ENCODE measurements around the gene FBXL13.
"Not testable (repeated sequence)": the region's sequence is repeated elsewhere in the genome, so short reads cannot be mapped to it uniquely, and the experiment has no call there.

The FBXL13 gene

GRCh38 chr7:102856036-102856435 lies 218.6 kb downstream of the FBXL13 start:
- DNase-seq (ENCODE audit: low spot score), result no peak

- no peak for DNase-seq (ENCODE audit: low spot score)
Measured at GRCh38 chr7:102849538-102849937, 225.1 kb downstream of the FBXL13 start.

GRCh38 chr7:102849079-102849478 lies 225.5 kb downstream of the FBXL13 start:
- DNase-seq (ENCODE audit: low spot score), result no peak

- DNase-seq (ENCODE audit: low spot score), result no peak
Measured at GRCh38 chr7:102845346-102845745, 229.2 kb downstream of the FBXL13 start.

- DNase-seq (ENCODE audit: low spot score), result no peak
Measured at GRCh38 chr7:102843850-102844249, 230.7 kb downstream of the FBXL13 start.

GRCh38 chr7:102842284-102842683 lies 232.3 kb downstream of the FBXL13 start:
- no peak for DNase-seq (ENCODE audit: low spot score)

- DNase-seq (ENCODE audit: low spot score), result no peak
Measured at GRCh38 chr7:102841290-102841689, 233.3 kb downstream of the FBXL13 start.

- DNase-seq (ENCODE audit: low spot score), result no peak
Measured at GRCh38 chr7:102840404-102840803, 234.2 kb downstream of the FBXL13 start.

GRCh38 chr7:102838572-102839101 lies 236.0 kb downstream of the FBXL13 start:
- DNase-seq (ENCODE audit: low spot score), result not testable (repeated sequence)

- DNase-seq (ENCODE audit: low spot score), result no peak
Measured at GRCh38 chr7:102837802-102838201, 236.8 kb downstream of the FBXL13 start.

GRCh38 chr7:102836977-102837376 lies 237.6 kb downstream of the FBXL13 start:
- no peak for DNase-seq (ENCODE audit: low spot score)

- DNase-seq (ENCODE audit: low spot score), result no peak
Measured at GRCh38 chr7:102836191-102836919, 238.2 kb downstream of the FBXL13 start.

GRCh38 chr7:102834999-102835398 lies 239.6 kb downstream of the FBXL13 start:
- DNase-seq (ENCODE audit: low spot score), result no peak

GRCh38 chr7:102834466-102834865 lies 240.1 kb downstream of the FBXL13 start:
- DNase-seq (ENCODE audit: low spot score), result no peak

GRCh38 chr7:102833343-102833742 lies 241.3 kb downstream of the FBXL13 start:
- DNase-seq (ENCODE audit: low spot score), result no peak

- no peak for DNase-seq (ENCODE audit: low spot score)
Measured at GRCh38 chr7:102832674-102833073, 241.9 kb downstream of the FBXL13 start.

- no peak for DNase-seq (ENCODE audit: low spot score)
Measured at GRCh38 chr7:102830197-102830596, 244.4 kb downstream of the FBXL13 start.

GRCh38 chr7:102829075-102829474 lies 245.5 kb downstream of the FBXL13 start:
- DNase-seq (ENCODE audit: low spot score), result no peak

GRCh38 chr7:102828286-102828685 lies 246.3 kb downstream of the FBXL13 start:
- no peak for DNase-seq (ENCODE audit: low spot score)

- DNase-seq (ENCODE audit: low spot score), result no peak
Measured at GRCh38 chr7:102823390-102824119, 251.0 kb downstream of the FBXL13 start.

GRCh38 chr7:102821994-102822747 lies 252.4 kb downstream of the FBXL13 start:
- DNase-seq (ENCODE audit: low spot score), result no peak

- no peak for DNase-seq (ENCODE audit: low spot score)
Measured at GRCh38 chr7:102819151-102819550, 255.4 kb downstream of the FBXL13 start.
